ENCODE data around the gene RALA. TPM values are rescaled to one million over a fixed set of nuclear protein-coding genes. Genes with fewer than 3 reads are reported as not detected.

RALA gene
- total RNA-seq, 4 donors from 2014 or later: 9.2 to 11.6 (median 10.7) TPM

- no peak for DNase-seq
Observed at GRCh38 chr7:39589323-39590111, 33.9 kb upstream of the RALA start.

GRCh38 chr7:39592586-39592985, 30.8 kb upstream of the RALA start:
- no peak overlapping the region for H3K4me3 ChIP-seq
- DNase-seq (no peak), ATAC-seq (no peak)
- in situ Hi-C loops (cut with MboI; ENCODE audit: low sequenced_read_pairs in 4 of 4) (no loop called here), intact Hi-C loops (cut with DNase I; ENCODE audit: low total_unique reads) (no loop called here)
- H3K27me3 ChIP-seq: no peaks in the 10 kb centered on the region
- H3K36me3 ChIP-seq: no peaks in the 10 kb centered on the region
- no peaks in the 10 kb centered on the region for H3K9me3 ChIP-seq
- H3K27ac ChIP-seq: no peak overlapping the region
- TF ChIP-seq POLR2A (IDR thresholded peaks at IDR 0.05): no peak
- TF ChIP-seq, protein P1, sequence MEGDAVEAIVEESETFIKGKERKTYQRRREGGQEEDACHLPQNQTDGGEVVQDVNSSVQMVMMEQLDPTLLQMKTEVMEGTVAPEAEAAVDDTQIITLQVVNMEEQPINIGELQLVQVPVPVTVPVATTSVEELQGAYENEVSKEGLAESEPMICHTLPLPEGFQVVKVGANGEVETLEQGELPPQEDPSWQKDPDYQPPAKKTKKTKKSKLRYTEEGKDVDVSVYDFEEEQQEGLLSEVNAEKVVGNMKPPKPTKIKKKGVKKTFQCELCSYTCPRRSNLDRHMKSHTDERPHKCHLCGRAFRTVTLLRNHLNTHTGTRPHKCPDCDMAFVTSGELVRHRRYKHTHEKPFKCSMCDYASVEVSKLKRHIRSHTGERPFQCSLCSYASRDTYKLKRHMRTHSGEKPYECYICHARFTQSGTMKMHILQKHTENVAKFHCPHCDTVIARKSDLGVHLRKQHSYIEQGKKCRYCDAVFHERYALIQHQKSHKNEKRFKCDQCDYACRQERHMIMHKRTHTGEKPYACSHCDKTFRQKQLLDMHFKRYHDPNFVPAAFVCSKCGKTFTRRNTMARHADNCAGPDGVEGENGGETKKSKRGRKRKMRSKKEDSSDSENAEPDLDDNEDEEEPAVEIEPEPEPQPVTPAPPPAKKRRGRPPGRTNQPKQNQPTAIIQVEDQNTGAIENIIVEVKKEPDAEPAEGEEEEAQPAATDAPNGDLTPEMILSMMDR (IDR thresholded peaks at IDR 0.05 in 4 of 5, conservative IDR thresholded peaks at IDR 0.05 in 1 of 5): no peak
- H3K4me1 ChIP-seq: no peaks in the 10 kb centered on the region

More at GRCh38 chr7:39589323-39590111, 33.9 kb upstream of the RALA start:
- H3K4me1 ChIP-seq: no peaks in the 10 kb centered on the region
- ATAC-seq: peak; percentile 58 to 86
- no peaks in the 10 kb centered on the region for H3K27me3 ChIP-seq
- in situ Hi-C loops (cut with MboI; ENCODE audit: low sequenced_read_pairs in 4 of 4) (no loop called here), intact Hi-C loops (cut with DNase I; ENCODE audit: low total_unique reads) (loop anchor here (10.0 kb wide), 1 partner anchor 465 kb away; no protein-coding TSS in a partner anchor)
- TF ChIP-seq POLR2A (IDR thresholded peaks at IDR 0.05): no peak
- TF ChIP-seq, protein P1 (IDR thresholded peaks at IDR 0.05 in 4 of 5, conservative IDR thresholded peaks at IDR 0.05 in 1 of 5): no peak
- no peak overlapping the region for H3K4me3 ChIP-seq
- no peaks in the 10 kb centered on the region for H3K9me3 ChIP-seq
- H3K36me3 ChIP-seq: no peaks in the 10 kb centered on the region
- H3K27ac ChIP-seq: no peak overlapping the region

DNA sequence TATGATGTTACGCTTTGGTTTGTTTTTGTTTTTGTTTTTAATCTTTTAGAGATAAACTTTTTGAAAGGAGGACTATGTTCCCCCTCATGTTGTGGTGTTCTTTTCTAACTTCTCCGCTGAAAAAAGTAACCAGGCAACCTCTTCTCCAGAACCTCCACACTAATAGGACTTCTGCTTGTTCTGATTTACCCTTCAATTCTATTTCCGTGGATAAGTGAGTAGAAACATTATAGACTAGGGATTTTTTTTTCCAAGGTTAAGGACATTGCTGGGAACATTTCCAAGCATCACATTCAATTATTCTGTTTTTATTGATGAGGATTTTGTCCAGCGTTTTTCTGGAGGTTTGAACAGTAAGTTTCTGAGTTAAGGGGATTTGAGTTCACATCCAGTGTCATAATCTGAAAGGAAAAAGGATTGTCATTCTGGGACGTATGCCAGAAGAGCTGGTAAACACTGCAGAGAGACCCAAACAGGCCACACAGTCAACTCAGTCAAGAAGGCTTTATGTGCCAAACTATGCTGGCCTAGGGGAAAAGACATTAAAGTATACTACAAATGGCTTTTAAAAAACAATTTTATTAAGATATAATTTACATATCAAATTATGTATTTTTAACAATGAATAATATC, 28.3 kb upstream of the RALA start:
- in situ Hi-C loops (cut with MboI; ENCODE audit: low sequenced_read_pairs in 4 of 4): no loop called here
- DNase-seq: no peak
- H3K36me3 ChIP-seq: no peaks in the 10 kb centered on the region
- H3K4me3 ChIP-seq: no peak overlapping the region
- no peak for ATAC-seq
- no peaks in the 10 kb centered on the region for H3K9me3 ChIP-seq
- intact Hi-C loops (cut with DNase I; ENCODE audit: low total_unique reads): no loop called here
- TF ChIP-seq POLR2A (IDR thresholded peaks at IDR 0.05): no peak
- TF ChIP-seq, protein P1 (IDR thresholded peaks at IDR 0.05 in 4 of 5, conservative IDR thresholded peaks at IDR 0.05 in 1 of 5): no peak
- no peaks in the 10 kb centered on the region for H3K27me3 ChIP-seq
- no peaks in the 10 kb centered on the region for H3K4me1 ChIP-seq
- H3K27ac ChIP-seq: no peak overlapping the region

GRCh38 chr7:39602351-39602750, 21.0 kb upstream of the RALA start:
- DNase-seq: no peak
- intact Hi-C loops (cut with DNase I; ENCODE audit: low total_unique reads): no loop called here
- Histone ChIP-seq H3K9me3 (no peaks in the 10 kb centered on the region), H3K27ac (no peak overlapping the region), H3K4me1 (no peaks in the 10 kb centered on the region), H3K36me3 (no peaks in the 10 kb centered on the region), H3K4me3 (no peak overlapping the region), H3K27me3 (no peaks in the 10 kb centered on the region)
- TF ChIP-seq, protein P1 (IDR thresholded peaks at IDR 0.05 in 4 of 5, conservative IDR thresholded peaks at IDR 0.05 in 1 of 5): no peak
- no peak for TF ChIP-seq POLR2A (IDR thresholded peaks at IDR 0.05)
- no peak for ATAC-seq
- in situ Hi-C loops (cut with MboI; ENCODE audit: low sequenced_read_pairs in 4 of 4): no loop called here
